Smooth muscle cell (in vitro differentiated cells): ENCODE data around the gene PRKAR1A. TPM values are rescaled to one million over a fixed set of nuclear protein-coding genes. Genes with fewer than 3 reads are reported as not detected.
A peak's percentile ranks its signal among the peaks of the same experiment; 100 is the strongest.

Experiments
- DNase-seq: peaks from one replicate; lab custom pipeline; 2025; ENCODE audit not compliant: unreplicated experiment; lab: John Stamatoyannopoulos, UW
- H2AFZ ChIP-seq: fragments of 200-600 bp; sonication (generic); 2 replicates; pipeline ENCODE4 v1.6.0; 2016; ENCODE audit warnings: antibody characterized with exemption, low read depth, mild to moderate bottlenecking
- H3F3A ChIP-seq: fragments of 200-600 bp; sonication (generic); 2 replicates; pipeline ENCODE4 v1.6.0; 2017; ENCODE audit warnings: antibody characterized with exemption, low read depth
- H3K27ac ChIP-seq: fragments of 200-600 bp; sonication (generic); 2 replicates; pipeline ENCODE4 v1.5.1; 2016; ENCODE audit warnings: low read depth, mild to moderate bottlenecking
- H3K27me3 ChIP-seq: fragments of 200-600 bp; sonication (generic); 2 replicates; pipeline ENCODE4 v1.6.1; 2016; ENCODE audit warnings: low read depth, mild to moderate bottlenecking
- H3K36me3 ChIP-seq: fragments of 200-600 bp; sonication (generic); 2 replicates; pipeline ENCODE4 v1.5.1; 2016; ENCODE audit warnings: low read depth
- H3K4me1 ChIP-seq: fragments of 200-600 bp; sonication (generic); 2 replicates; pipeline ENCODE4 v1.5.1; 2016; ENCODE audit warnings: low read depth
- H3K4me2 ChIP-seq: fragments of 200-600 bp; sonication (generic); 2 replicates; pipeline ENCODE4 v1.6.0; 2016; ENCODE audit warnings: mild to moderate bottlenecking
- H3K4me3 ChIP-seq: fragments of 200-600 bp; sonication (generic); 2 replicates; pipeline ENCODE4 v1.5.1; 2016; ENCODE audit warnings: mild to moderate bottlenecking
- H3K79me2 ChIP-seq: fragments of 200-600 bp; sonication (generic); 2 replicates; pipeline ENCODE4 v1.6.0; 2016; ENCODE audit warnings: low read depth, mild to moderate bottlenecking
- H3K9ac ChIP-seq: fragments of 200-600 bp; sonication (generic); 2 replicates; pipeline ENCODE4 v1.6.0; 2016; ENCODE audit warnings: low read depth
- H3K9me3 ChIP-seq: fragments of 200-600 bp; sonication (generic); replicated peaks from 2 replicates; pipeline ENCODE4 v1.5.1; 2016; ENCODE audit warnings: low read depth
- H4K20me1 ChIP-seq: fragments of 200-600 bp; sonication (generic); 2 replicates; pipeline ENCODE4 v1.6.0; 2016; ENCODE audit warnings: low read depth
- CTCF ChIP-seq: fragments of 200-600 bp; sonication (generic); IDR thresholded peaks from 2 replicates; pipeline ENCODE4 v1.5.1; 2017; ENCODE audit warnings: borderline replicate concordance, mild to moderate bottlenecking, antibody characterized with exemption; ENCODE audit not compliant: insufficient read depth, poor library complexity, severe bottlenecking
- WGBS: methylation state at CpG from one replicate; pipeline ENCODE4 v1.1.7; 2016; ENCODE audit warnings: low lambda C conversion rate; 5-methylcytosine and 5-hydroxymethylcytosine counted together
- polyA plus RNA-seq: library from polyadenylated mRNA; unstranded; fragments of >200 nt; fragmentation: Nextera tagmentation; extraction: Ambion mirVana; gene quantifications from 2 replicates; pipeline ENCODE4 v1.2.1, GENCODE V29; 2016
- total RNA-seq: library from RNA; depleted of rRNA; stranded (reverse); fragments of >200 nt; gene quantifications from 2 replicates; pipeline ENCODE4 v1.2.3, GENCODE V29; 2014

PRKAR1A gene
- total and polyA plus RNA-seq, 2 experiments from 2014 or later: 302 to 340 TPM

GRCh38 chr17:68468788-68469187 is 43.4 kb upstream of the PRKAR1A start:
- peak overlapping the region; percentile 24 for H2AFZ ChIP-seq
- H3K9ac ChIP-seq: no peak overlapping the region
- peaks cover 7% of the 10 kb centered on the region for H3K4me1 ChIP-seq
- H3K27me3 ChIP-seq: no peaks in the 10 kb centered on the region
- peak overlapping the region; percentile 50 for H3K4me2 ChIP-seq
- no peaks in the 10 kb centered on the region for H3K36me3 ChIP-seq
- no peaks in the 10 kb centered on the region for H3F3A ChIP-seq
- 16% methylated on average over 1 of the region's 1 CpG for WGBS
- no peak for TF ChIP-seq CTCF
- no peaks in the 10 kb centered on the region for H3K9me3 ChIP-seq
- H3K79me2 ChIP-seq: no peaks in the 10 kb centered on the region
- H3K27ac ChIP-seq: peak overlapping the region; percentile 52
- H3K4me3 ChIP-seq: no peak overlapping the region
- no peaks in the 10 kb centered on the region for H4K20me1 ChIP-seq
- DNase-seq: no peak

DNA sequence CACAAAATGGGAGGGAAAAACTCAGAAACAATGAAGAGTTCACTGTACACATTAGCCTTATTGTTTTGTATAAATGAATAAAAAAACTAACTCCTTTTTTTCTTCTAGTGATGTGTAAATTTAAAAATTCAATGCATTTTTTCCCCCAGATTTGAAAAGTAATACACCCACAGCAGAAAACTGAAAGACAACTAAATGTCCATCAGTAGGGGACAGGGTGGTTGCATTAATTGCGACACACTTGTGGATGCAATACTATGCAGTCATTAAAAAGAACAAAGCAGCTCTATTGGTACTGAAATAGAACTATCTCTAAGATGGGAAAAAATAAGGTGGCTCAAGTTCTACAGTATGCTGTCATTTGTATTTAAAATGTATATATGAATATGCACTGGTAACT is 41.3 kb upstream of the PRKAR1A start:
- Histone ChIP-seq H3K9me3 (no peaks in the 10 kb centered on the region), H2AFZ (no peak overlapping the region), H4K20me1 (no peaks in the 10 kb centered on the region), H3F3A (no peaks in the 10 kb centered on the region), H3K79me2 (no peaks in the 10 kb centered on the region), H3K27me3 (no peaks in the 10 kb centered on the region), H3K4me2 (no peak overlapping the region), H3K4me3 (no peak overlapping the region), H3K27ac (no peak overlapping the region), H3K4me1 (peaks cover 7% of the 10 kb centered on the region), H3K9ac (no peak overlapping the region), H3K36me3 (no peaks in the 10 kb centered on the region)
- WGBS: 93% methylated on average over 1 of the region's 1 CpG
- no peak for TF ChIP-seq CTCF
- DNase-seq: no peak

- no peak overlapping the region for H3K9ac ChIP-seq
- no peaks in the 10 kb centered on the region for H3K4me1 ChIP-seq
- no peaks in the 10 kb centered on the region for H4K20me1 ChIP-seq
- 86% methylated on average over 4 of the region's 4 CpGs for WGBS
- no peaks in the 10 kb centered on the region for H3K9me3 ChIP-seq
- no peaks in the 10 kb centered on the region for H3K79me2 ChIP-seq
- no peak for DNase-seq
- peaks cover 13% of the 10 kb centered on the region for H3K27me3 ChIP-seq
- no peak overlapping the region for H3K4me3 ChIP-seq
- no peak for TF ChIP-seq CTCF
- H3K4me2 ChIP-seq: no peak overlapping the region
- H3K27ac ChIP-seq: no peak overlapping the region
- H3F3A ChIP-seq: no peaks in the 10 kb centered on the region
- no peaks in the 10 kb centered on the region for H3K36me3 ChIP-seq
- no peak overlapping the region for H2AFZ ChIP-seq
Observed at GRCh38 chr17:68480885-68481284, 31.3 kb upstream of the PRKAR1A start.

GRCh38 chr17:68482576-68483041 is 29.6 kb upstream of the PRKAR1A start:
- no peak for DNase-seq
- no peaks in the 10 kb centered on the region for H3K9me3 ChIP-seq
- no peak overlapping the region for H3K27ac ChIP-seq
- H3K79me2 ChIP-seq: no peaks in the 10 kb centered on the region
- H4K20me1 ChIP-seq: no peaks in the 10 kb centered on the region
- no peaks in the 10 kb centered on the region for H3F3A ChIP-seq
- H3K36me3 ChIP-seq: no peaks in the 10 kb centered on the region
- no peak overlapping the region for H3K4me3 ChIP-seq
- H2AFZ ChIP-seq: no peak overlapping the region
- no peak overlapping the region for H3K4me2 ChIP-seq
- no peak overlapping the region for H3K9ac ChIP-seq
- WGBS: 93% methylated on average over 4 of the region's 4 CpGs
- no peak for TF ChIP-seq CTCF
- H3K27me3 ChIP-seq: peaks cover 15% of the 10 kb centered on the region
- no peaks in the 10 kb centered on the region for H3K4me1 ChIP-seq
